ENCODE results near the gene BMPER.
"Not testable (repeated sequence)": the region's sequence is repeated elsewhere in the genome, so short reads cannot be mapped to it uniquely, and the experiment has no call there.

Gene BMPER

DNA sequence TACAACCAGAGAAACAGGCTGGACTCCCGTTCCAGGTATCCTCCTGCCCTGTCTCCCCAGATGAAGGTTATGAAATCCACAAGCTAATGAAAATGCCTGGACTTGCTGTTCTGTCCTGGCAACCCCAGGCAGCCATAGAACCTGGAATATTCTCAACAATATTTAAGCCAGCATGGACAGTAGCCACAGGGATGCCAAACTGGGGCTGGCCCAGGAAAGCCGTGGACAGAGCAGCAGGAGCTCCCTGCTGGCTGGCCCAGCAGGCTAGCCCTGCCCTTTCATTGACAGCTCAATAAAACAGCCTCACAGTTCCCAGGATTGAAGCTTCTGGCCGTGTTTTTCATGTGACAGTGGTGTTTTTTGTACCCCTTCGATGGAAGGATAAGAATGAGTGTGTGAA is 230.6 kb downstream of the BMPER start:
- DNase-seq (ENCODE audit: low read depth in 2 of 2) = no peak

DNA sequence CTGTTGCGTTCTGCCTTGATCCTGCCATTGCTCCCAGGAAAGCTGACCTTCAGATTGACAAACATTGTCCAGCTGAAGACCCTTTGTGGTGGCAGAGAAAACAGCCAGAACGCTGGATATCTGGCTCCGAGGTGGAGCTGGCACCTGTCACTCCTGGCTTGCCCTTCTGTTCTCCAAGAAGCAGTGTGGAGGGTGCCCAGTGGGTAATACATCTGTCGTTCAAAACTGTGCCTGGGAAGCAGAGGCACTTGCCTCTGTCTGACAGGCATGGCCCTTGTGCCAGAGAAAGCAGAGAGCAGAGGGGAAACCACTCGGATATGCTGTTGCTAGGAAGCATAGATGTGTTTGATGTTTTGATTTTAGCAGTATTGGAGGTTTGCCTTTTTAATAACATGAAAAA is 231.4 kb downstream of the BMPER start:
- DNase-seq (ENCODE audit: low read depth in 2 of 2) = no peak

DNA sequence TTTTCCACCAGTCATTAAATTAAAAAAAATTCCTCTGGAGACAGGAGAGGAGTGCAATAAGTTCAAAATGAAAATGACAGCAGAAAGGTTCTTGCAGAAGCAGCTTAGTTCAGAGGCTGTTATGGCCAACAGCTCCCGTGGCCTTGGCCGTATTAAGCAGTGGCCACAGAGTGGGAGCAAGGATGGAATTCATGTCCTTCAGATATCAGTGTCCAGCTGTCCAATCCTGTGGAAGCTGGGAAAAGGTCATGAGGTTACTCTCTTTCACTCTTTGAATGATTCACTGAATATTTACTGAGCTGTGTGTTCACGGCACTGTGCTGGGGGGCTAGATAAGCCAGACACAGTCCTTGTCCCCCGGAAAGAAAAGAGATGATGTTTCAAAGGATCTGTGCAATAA is 231.8 kb downstream of the BMPER start:
- no peak for DNase-seq (ENCODE audit: low read depth in 2 of 2)

DNA sequence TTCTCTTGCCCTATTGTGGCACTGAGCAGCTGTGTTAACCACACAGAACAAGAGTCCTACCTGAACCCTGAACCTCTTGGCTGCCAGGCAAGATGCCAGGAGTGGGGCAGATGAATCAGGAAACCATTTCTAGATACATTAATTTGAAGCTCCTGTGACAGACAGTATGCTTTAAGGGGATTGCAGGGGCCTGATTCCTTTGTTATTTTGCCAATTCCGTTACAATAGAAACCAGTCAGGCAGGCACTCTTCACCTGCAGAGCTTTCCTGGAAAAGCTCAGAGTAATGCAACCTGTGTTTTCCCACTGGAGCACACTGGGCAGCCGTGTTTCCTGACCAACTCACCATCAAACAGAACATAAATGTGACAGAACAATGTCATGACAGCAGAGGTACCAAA is 233.1 kb downstream of the BMPER start:
- no peak for DNase-seq (ENCODE audit: low read depth in 2 of 2)

DNA sequence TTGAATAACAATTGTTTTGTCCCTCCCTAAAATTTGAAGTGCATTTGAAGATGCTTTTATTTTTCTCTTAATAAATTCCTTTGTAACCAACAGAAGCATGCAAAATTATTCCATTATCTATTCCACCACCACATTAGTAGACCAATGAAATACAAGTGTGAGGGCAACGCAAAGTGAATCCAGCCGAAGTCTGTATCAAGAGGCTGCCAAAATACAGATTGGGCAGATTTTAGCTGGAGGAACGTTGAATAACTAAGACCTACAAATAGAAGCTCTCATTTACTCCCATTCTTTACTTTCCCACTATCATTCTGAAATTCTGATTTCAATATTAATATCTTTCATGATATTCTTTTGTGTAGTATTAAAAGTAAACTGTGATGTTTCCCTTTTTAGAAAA is 233.7 kb downstream of the BMPER start:
- no peak for DNase-seq (ENCODE audit: low read depth in 2 of 2)

DNA sequence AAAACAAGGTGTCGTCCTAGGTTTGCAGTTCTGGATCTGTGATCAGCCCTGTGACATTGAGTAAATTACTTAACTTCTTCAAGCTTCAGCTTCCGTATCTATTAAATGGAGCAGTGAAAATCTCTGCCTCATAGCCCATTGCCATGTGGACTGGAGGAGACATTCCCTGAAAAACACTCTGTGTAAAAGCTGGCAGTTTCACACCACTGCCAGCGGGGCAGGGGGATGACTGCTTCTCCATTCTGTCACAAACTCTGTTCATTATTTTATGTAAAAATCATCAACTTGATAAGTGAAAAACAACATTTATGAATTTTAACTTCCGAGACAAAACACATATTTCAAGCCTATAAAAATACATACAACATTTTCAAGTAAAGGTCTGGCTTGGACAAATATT is 234.7 kb downstream of the BMPER start:
- DNase-seq (ENCODE audit: low read depth in 2 of 2) = no peak

DNA sequence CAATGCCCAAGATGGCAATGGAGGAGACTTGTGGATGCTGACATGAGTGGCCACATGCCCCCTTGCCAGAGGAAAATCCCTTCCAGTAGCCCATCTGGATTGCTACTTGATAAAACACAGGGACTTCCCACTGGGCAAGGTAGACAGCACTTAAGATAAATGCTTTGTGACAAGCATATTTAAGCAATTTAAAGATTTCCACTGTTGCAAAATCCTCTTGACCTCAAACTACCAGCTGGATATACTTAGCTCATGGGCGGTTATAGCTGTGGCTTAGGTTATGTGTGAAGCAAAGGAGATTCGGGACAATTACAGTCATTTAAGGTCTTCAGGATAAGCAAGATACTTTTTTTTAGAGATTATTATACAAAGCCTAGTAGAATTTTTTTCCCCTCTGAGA is 238.1 kb downstream of the BMPER start:
- DNase-seq (ENCODE audit: low read depth in 2 of 2) = no peak

DNA sequence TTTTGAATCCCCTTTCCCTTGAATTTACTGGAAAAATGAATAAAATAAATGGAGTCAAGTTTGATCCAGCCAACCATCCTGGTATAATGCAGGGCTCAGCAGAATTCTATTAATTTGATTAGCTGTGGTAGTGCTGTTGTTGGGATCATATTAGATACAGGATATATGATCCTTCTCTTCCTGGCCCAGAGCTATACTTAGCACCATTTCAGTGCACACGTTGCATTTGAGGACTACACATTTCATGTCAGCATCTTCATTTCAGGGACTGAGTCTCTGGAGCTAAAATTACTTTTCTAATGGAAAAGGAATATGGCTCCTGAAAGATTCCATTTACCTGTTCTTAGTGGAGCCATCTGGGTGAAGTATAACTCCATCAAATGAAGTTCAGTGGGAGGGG is 240.3 kb downstream of the BMPER start:
- no peak for DNase-seq (ENCODE audit: low read depth in 2 of 2)

DNA sequence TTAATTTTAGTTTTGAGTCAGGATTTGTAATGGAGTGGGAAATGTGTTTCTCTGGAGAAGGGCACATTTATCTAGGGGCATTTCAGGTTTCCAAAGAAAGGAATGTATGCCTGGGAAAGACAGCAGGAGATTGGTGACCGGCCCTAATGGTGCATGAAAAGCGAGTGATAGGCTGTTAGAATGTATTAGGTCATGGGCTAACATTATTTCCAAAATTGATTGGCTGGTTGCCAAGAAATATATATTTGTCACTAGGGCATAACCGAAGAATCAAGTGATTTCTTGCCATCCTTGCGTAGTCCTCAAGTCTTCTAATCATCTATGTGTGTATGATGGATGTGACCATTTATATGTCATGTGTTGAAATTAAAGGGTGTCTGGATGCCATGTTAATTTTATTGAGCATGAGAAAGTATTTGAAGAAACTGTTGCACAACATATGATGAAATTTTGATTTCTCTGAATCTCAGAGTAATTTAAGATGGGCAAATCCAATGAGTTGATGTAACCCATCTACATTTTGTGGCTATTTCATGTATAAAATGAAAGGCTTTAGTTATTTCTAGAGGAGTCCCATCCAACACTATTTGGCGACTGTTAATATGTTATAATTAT is 248.4 kb downstream of the BMPER start:
- no peak for DNase-seq (ENCODE audit: low read depth in 2 of 2)

DNA sequence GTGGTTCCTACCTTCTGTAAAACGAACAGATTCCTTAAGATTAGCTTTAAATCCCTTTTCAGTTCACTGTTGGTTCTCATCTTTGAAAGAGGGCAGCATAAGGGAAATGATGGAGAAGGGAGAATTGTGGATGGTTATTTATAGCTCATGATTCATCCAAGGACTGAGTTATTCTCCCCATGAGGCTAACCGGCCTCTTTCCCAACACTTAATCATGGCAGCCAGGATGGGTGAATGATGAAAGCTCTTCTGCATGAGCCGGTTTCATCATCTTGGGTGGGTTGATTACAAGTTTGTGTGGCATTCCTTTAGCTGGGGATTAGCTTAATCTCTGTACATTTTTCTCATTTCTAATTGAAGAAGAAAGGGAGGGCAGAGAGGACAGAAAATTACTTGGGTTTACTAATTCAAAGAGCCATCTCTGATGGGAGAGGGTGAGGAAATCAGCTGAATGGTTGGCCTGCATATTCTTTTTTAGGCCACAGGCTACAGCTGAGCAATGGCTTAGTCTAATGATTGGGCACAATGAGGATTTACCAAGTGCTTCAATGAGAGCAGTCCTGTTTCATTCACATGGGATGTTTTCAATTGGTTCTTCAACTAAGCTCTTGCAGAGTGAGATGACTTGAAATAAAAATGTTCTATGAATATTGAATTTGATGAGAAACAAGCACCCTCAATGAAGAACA is 250.0 kb downstream of the BMPER start:
- DNase-seq (ENCODE audit: low read depth in 2 of 2) = no peak

DNA sequence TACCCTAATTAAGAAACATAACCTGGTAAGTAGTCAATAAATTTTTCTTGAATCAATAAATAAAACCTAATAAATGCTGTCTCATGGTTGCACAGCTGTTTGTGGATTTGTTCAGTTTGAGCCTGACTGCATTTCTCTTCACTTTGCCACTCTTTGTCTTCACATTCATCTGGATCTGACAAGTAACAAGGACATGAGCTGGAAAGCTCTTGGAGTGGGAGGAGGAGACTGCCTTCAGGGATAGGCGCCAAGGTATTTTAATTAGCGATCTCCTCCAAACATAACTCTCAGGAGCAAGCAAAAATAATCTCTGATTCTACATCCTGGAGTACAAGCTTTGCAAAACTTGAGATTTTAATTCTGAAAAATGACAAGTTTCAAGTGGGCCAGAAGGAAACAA is 251.0 kb downstream of the BMPER start:
- no peak for DNase-seq (ENCODE audit: low read depth in 2 of 2)

DNA sequence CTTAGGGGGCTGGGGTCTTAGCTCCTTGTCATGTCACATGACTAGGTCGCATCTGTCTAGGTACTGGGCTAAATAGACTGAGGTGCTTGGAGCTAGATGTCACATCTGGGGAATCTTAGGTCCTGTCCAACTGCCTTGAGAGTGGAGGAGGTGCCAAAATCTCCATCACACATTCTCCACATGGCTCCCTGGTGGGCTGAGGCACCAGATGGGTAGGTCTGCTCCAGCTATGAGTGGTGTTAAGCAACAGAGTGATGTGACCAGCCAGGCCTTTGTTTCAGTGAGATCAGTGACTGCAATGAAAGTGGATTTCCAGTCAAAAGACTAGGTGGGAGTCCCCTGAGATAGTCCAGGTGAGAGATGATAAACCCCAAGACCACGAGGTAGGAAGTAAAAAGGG is 251.8 kb downstream of the BMPER start:
- DNase-seq (ENCODE audit: low read depth in 2 of 2) = no peak

DNA sequence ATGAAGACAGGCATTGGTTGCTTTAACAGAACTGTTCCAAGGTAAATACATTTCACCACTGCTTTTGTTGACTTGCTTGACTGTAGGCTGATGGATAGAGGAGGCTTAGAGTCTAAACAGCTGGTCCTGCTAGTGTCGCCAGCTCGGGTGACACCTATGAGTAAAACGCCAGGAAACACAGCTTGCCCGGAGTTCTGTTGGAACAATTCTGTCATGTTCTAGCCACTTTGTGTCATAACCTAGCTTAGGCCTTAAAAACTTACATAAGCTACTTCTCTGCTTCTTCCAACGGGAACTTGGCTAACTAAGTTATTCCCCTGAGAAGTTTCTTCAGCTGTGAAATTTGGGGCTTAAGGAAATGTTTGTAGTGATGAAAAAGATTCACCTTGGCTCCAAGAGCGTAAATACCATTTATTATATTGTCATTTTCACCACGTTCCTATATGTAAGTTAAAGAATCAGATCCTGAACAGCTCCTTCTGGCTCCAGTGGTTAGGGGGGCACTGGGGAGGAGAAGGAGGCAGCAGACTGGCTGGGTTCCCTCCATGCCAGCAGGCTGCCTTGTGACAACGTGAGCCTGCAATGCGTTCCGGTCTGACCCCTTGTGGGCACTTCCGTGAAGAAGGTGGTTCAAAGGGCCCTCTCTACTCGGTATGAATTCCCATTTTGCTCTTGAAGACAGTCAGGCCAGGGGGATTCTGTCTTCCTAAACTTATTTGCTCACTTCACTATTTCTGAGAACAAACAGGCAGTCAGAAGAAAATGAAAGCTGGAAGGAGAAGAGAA is 253.2 kb downstream of the BMPER start:
- DNase-seq (ENCODE audit: low read depth in 2 of 2) = no peak

DNA sequence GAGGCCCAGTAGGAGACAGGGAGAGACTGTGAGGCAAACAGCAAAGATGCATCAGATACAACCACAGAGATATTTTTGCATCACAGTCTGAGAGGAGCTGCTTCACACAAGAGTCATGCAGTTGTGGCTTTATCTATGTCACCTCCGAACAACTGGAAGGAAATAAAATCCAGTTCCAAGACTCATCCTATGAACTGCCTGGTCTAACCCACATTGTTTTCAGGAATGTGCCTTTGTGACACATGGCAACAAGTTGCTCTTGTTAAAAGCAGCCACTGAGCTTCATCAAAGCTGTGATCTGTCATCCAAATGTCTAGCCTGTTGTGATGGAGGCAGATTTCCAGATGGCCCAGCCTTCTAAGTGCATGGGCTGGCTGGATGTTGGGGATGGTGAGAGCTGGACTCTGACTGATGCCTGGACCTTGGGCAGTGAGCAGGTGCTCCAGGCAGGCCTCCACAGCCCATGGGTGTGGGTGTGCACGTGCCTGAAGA is 255.0 kb downstream of the BMPER start:
- DNase-seq (ENCODE audit: low read depth in 2 of 2) = no peak

DNA sequence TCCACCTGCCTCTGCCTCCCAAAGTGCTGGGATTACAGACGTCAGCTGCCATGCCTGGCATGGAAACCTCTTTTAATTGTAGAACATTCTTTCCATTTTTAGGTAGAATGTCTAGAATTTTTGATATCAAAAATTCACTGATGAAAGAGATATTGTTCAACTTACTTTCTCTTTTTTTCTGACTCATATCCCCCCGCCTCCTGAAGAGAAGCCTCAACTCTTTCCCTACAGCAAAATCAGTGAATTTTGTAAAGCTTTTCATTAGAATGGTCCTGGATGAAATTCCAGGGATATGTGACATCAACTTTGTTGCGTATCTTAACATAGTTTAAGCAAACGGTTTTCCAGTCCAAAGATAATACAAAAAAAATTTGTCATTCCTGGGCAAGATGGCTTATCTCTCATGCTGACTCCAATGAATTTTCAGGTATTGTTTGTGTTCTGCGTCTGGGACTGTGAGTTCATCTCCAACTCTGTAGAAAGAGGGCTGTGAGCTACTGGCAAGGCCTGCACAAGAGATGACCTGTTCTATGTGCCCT is 256.8 kb downstream of the BMPER start:
- DNase-seq (ENCODE audit: low read depth in 2 of 2) = no peak

DNA sequence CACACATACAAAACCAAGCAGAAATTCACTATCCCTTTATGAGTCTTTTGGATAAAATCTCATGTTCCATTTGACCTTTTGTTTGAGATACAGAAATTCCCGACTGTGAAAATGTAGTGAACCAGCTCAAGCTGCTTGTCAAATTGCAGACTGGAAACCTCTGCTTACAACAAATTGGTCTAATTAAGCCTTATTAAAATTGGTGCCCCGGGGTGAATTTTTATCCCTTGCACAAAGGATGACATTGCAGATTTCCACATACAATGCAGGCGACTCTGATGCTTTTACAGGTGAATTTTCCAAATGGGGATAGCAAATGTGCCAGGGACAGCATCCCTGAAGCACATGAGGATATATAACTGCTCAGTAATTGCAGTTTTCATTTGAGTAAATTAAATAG is 257.3 kb downstream of the BMPER start:
- DNase-seq (ENCODE audit: low read depth in 2 of 2) = no peak

DNA sequence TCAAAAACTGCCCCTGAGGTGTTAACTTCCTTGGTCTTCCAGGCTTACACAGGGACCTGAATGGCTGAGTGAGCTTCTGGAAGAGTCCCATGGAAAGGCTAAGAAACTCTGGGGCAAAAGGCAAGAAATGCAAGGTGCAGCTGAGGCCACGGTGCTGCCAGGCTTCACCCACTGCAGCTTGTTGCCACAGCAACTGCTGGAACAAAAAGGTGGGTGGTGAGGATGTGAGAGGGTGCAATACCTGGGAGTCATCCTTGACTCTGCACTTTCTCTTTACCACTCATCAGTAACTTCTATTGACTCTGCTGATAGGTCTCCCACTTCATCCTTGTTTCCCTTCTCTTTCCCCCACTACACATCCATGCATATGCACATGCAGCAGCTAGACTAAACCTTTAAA is 258.6 kb downstream of the BMPER start:
- no peak for DNase-seq (ENCODE audit: low read depth in 2 of 2)

DNA sequence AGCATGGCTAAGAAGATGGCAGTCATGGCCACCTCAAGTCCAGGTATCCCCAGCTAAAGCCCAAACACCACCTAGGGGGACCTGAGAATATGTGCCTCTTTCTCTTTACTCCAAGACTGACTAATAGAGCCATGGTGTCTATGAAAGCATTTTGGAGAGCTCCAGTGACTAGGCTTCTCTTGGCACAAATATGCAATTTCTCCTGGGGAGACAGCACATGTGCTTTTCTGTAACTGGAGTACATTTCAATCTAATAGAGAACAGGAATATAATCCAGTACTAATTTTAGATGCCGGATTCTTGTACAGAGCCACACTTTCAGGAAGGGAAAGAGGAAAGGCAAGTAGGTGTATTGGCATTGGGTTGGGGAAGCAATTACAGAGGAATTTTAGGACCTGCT is 260.1 kb downstream of the BMPER start:
- no peak for DNase-seq (ENCODE audit: low read depth in 2 of 2)

DNA sequence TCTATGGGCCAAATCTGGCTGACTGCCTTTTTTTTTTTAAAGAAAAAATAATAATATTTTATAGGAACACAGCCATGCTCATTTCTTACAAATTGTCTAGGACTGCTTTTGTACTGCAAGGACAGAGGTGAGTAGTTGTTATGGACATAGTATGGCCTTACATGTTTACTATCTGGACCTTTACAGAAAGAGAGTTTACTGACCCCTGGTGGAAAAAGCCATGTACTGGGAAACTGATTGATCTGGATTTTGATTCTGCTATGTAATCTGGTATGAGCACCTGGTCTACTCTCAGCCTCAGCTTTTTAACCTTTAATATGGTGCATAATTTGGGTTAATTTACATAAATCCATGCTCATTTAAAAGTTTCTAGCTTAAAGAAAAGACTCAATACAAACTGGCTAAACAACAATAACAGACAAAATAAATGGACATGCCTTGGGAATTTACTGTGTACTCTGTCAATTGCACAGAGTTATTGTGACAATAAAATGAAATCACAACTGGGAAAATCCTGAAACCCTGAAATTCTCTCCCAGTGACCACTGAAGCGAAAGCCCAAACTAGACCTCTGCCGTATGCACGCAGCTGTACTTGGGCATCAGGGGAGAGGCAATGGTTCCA is 260.7 kb downstream of the BMPER start:
- no peak for DNase-seq (ENCODE audit: low read depth in 2 of 2)

DNA sequence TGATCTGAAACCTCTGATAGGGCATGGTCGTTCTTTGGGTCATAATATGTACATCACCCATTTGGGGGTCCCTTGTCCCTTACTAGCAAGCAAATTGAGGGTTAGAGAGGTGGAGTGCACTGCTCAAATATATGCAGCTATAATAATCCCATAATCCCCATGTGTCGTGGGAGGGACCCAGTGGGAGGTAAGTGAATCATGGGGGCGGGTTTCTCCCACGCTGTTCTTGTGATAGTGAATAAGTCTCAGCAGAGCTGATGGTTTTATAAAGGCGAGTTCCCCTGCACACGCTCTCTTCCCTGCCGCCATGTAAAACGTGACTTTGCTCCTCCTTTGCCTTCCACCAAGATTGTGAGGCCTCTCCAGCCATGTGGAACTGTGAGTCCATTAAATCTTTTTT is 262.7 kb downstream of the BMPER start:
- no peak for DNase-seq (ENCODE audit: low read depth in 2 of 2)

DNA sequence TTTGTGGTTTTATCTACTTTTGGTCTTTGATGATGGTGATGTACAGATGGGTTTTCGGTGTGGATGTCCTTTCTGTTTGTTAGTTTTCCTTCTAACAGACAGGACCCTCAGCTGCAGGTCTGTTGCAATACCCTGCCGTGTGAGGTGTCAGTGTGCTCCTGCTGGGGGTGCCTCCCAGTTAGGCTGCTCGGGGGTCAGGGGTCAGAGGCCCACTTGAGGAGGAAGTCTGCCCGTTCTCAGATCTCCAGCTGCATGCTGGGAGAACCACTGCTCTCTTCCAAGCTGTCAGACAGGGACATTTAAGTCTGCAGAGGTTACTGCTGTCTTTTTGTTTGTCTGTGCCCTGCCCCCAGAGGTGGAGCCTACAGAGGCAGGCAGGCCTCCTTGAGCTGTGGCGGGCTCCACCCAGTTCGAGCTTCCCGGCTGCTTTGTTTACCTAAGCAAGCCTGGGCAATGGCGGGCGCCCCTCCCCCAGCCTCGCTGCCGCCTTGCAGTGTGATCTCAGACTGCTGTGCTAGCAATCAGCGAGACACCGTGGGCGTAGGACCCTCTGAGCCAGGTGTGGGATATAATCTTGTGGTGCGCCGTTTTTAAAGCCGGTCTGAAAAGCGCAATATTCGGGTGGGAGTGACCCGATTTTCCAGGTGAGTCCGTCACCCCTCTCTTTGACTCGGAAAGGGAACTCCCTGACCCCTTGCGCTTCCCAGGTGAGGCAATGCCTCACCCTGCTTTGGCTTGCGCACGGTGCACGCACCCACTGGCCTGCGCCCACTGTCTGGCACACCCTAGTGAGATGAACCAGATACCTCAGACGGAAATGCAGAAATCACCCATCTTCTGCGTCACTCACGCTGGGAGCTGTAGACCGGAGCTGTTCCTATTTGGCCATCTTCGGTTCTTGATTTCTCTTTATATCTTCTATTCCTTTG is 269.6 kb downstream of the BMPER start:
- DNase-seq (ENCODE audit: low read depth in 2 of 2) = not testable (repeated sequence)

Measured in stimulated activated CD8-positive, alpha-beta memory T cell treated with anti-CD3 and anti-CD28 coated beads, Interleukin-7, amount 100 ng/mL, for 4 hours (primary cell).